ENCODE results near the gene RPL5.

The RPL5 gene

DNA sequence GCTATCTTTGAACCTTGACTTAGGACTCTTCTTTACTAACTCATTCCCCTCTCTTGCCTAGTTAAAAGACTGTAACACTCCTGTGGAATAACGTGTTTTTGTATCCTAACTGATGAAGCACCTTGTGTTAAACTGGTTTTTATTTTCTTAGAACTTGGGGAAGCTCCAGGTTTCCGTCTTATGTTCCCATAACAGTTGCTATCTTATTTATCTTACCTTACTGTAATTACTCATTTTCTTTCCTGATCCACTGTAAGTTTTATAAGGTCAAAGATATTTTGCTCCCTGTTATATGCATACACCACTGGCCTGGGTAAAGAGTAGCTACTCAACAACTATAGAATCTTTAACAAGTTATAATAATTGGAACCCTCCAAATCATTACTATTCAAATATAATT is 43.1 kb downstream of the RPL5 start:
- TF ChIP-seq, protein P1, sequence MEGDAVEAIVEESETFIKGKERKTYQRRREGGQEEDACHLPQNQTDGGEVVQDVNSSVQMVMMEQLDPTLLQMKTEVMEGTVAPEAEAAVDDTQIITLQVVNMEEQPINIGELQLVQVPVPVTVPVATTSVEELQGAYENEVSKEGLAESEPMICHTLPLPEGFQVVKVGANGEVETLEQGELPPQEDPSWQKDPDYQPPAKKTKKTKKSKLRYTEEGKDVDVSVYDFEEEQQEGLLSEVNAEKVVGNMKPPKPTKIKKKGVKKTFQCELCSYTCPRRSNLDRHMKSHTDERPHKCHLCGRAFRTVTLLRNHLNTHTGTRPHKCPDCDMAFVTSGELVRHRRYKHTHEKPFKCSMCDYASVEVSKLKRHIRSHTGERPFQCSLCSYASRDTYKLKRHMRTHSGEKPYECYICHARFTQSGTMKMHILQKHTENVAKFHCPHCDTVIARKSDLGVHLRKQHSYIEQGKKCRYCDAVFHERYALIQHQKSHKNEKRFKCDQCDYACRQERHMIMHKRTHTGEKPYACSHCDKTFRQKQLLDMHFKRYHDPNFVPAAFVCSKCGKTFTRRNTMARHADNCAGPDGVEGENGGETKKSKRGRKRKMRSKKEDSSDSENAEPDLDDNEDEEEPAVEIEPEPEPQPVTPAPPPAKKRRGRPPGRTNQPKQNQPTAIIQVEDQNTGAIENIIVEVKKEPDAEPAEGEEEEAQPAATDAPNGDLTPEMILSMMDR (IDR thresholded peaks at IDR 0.05; ENCODE audit: low read depth, low read length), result no peak
- in situ Hi-C loops (cut with HindIII; ENCODE audit: low sequenced_read_pairs), result no loop called here
- no peak for DNase-seq (ENCODE audit: low read depth, low spot score)
- H3K4me3 ChIP-seq (ENCODE audit: low read depth, low read length), result no peak overlapping the region

DNA sequence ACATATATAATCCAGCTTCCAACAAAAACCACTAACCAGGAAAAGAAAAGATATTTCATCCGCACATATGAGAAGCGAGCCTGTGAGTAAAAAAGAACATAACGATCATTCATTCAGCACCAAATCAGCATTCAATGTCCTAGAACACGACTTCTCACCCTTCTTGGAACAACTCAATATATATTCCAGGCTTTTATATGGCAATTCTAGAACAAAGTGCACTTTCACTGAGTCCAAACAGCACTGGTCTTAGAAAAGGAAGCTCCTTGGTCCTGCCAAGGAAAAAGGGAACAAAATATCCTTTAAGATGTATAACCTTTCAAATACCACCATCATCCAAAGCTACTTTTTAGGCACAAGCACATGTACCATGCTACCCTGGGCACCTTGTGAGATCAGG is 44.5 kb downstream of the RPL5 start:
- in situ Hi-C loops (cut with HindIII; ENCODE audit: low sequenced_read_pairs), result no loop called here
- DNase-seq (ENCODE audit: low read depth, low spot score), result no peak
- H3K4me3 ChIP-seq (ENCODE audit: low read depth, low read length), result no peak overlapping the region
- TF ChIP-seq, protein P1 (IDR thresholded peaks at IDR 0.05; ENCODE audit: low read depth, low read length), result no peak

DNA sequence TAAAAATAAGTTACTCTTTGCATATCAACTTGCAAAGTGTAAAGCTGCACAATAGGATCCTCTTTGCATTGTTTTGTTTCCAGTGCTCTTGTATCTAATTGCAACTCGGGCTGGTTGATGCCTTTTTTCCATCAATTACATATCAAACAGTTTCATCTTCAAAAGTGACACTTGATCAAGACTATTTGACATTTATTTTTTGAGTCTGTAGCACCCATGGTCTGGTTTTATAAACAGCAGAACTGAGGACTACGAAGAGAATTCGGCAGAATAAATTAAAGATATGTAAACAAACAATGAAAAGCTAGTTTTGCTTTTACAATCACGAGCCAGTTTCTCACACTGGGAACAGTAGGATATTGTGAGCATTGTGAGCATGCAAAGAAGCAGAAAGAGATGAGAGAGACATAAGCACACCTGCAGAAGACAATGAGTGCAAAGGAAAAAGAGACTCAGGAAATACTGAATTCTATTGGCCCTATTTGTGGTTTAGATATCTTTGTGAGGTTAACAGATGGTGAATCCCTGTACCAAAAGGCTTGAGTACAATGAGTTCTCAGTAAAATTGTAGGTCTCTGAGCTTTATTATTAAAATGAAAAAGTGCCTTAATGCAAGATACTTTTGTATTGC is 45.4 kb downstream of the RPL5 start:
- in situ Hi-C loops (cut with HindIII; ENCODE audit: low sequenced_read_pairs), result no loop called here
- H3K4me3 ChIP-seq (ENCODE audit: low read depth, low read length), result no peak overlapping the region

DNA sequence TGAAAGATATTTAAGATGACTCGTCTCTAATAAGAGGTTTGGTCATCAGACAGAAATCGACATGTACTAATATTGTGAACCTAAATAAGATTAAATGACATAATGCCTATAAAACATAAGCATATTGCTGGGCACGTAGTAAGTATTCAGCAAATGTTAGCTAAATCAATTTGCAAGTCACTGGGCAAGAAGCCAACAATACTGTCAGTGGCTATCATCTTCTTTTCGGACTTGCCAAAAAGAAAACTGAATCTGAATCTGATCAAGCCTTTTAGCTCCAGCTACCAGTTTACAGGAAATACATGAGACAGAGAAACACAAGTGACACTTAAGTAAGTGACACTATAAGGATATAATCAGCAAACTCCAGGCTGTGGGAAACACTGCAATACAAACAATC is 46.0 kb downstream of the RPL5 start:
- no peak for DNase-seq (ENCODE audit: low read depth, low spot score)
- in situ Hi-C loops (cut with HindIII; ENCODE audit: low sequenced_read_pairs), result no loop called here
- no peak overlapping the region for H3K4me3 ChIP-seq (ENCODE audit: low read depth, low read length)
- TF ChIP-seq, protein P1 (IDR thresholded peaks at IDR 0.05; ENCODE audit: low read depth, low read length), result no peak

More for the DNA sequence above, 45.4 kb downstream of the RPL5 start:
- TF ChIP-seq, protein P1 (IDR thresholded peaks at IDR 0.05; ENCODE audit: low read depth, low read length), result no peak
- no peak for DNase-seq (ENCODE audit: low read depth, low spot score)

DNA sequence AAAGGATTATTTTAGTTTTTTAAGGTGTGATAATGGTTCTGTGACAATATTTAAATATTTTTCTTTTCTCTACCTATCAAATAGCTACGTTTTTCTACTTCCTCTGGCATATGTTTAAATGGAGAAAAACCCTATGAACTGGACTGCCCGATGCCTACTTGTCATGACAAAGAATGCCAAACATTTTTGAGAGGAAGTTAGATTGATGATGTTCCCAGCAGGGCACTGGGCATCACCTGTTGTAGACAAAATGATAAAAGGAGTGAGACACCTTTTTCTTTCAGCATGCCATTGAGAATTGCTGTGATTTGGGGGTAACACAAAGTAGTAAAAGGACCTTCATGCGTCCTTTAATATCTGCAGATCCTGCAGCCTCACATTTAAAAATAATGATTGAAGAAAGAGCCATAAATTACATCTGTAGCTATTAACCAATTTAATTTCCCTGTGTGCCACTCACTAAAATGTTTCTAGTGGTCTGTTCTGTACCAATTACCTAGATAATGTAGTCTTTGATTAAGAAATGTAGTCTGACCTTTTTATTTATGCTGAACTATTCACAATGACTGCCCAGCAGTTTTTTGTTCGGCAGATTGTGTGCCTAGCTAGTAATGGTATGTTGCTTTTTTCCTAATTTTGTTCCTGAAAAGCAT is 47.6 kb downstream of the RPL5 start:
- TF ChIP-seq, protein P1 (IDR thresholded peaks at IDR 0.05; ENCODE audit: low read depth, low read length), result no peak
- in situ Hi-C loops (cut with HindIII; ENCODE audit: low sequenced_read_pairs), result no loop called here
- no peak overlapping the region for H3K4me3 ChIP-seq (ENCODE audit: low read depth, low read length)
- no peak for DNase-seq (ENCODE audit: low read depth, low spot score)

DNA sequence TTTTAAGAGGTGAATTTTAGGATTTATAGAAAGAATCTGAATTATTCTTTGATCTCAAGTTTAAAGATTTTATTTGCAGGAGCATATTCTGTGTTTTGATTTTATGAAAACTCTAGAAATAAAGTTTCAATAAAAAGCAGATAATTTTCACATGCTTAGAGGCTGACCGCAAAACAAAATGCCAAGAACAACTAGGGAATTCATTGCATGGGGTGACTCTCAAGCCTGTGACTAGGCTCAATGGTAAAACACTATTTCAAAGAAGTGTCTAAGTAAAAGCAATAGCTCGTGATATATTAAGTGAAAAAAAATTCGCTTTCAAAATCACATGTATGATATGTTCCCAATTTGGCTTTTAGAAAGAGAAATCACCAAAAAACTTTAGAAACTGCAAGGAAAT is 49.6 kb downstream of the RPL5 start:
- H3K4me3 ChIP-seq (ENCODE audit: low read depth, low read length), result no peak overlapping the region
- TF ChIP-seq, protein P1 (IDR thresholded peaks at IDR 0.05; ENCODE audit: low read depth, low read length), result no peak

More for the DNA sequence above, 49.6 kb downstream of the RPL5 start:
- in situ Hi-C loops (cut with HindIII; ENCODE audit: low sequenced_read_pairs), result no loop called here
- DNase-seq (ENCODE audit: low read depth, low spot score), result no peak
